Measurements from ENCODE around the gene CD86. TPM values are rescaled to one million over a fixed set of nuclear protein-coding genes. Genes with fewer than 3 reads are reported as not detected.

CD86 gene
- total RNA-seq, 3 donors from 2014 or later: 3.7 to 5.8 (median 5.1) TPM

- intact Hi-C loops (cut with DNase I, micrococcal nuclease): no loop called here
- TF ChIP-seq CTCF (IDR thresholded peaks at IDR 0.05): no peak
- no peak for DNase-seq
- H3K9me3 ChIP-seq: no peaks in the 10 kb centered on the region
- no peak overlapping the region for H3K4me3 ChIP-seq
- ATAC-seq: no peak
- H3K36me3 ChIP-seq (ENCODE audit: low read depth): no peaks in the 10 kb centered on the region
- no peaks in the 10 kb centered on the region for H3K4me1 ChIP-seq (ENCODE audit: low read depth)
These were observed 114.7 kb downstream of the CD86 start for GRCh38 chr3:122169911-122170310.

Other genes starting within 250 kb of the CD86 start
- 10 to 100 TPM; 14.5 to 25.1 (median 22.2) TPM for gene IQCB1, start 220.3 kb upstream of the CD86 start, total RNA-seq
- 1 to 10 TPM; 5.6 to 8.9 (median 6.7) TPM for gene EAF2, start 220.2 kb upstream of the CD86 start, total RNA-seq
- gene SLC15A2, start 161.0 kb upstream of the CD86 start, total RNA-seq: 1 to 10 TPM; 4.3 to 8.6 (median 4.5) TPM
- 10 to 100 TPM; 10.9 to 36.8 (median 17.2) TPM for gene ILDR1, start 33.1 kb upstream of the CD86 start, total RNA-seq
- 1 to 10 TPM in 1 of 3 donors, under 1 TPM in 2; 0.32 to 1.2 (median 0.36) TPM for gene CASR, start 128.3 kb downstream of the CD86 start, total RNA-seq